SH-SY5Y (cell line): ENCODE data around the gene CDKL4.

Experiments
- GATA2 ChIP-seq: IDR thresholded peaks from 2 replicates; pipeline ENCODE4 v1.6.1; 2011; ENCODE audit warnings: mild to moderate bottlenecking, low read depth, low read length
- GATA3 ChIP-seq: IDR thresholded peaks from 2 replicates; pipeline ENCODE4 v1.6.1; 2011; ENCODE audit warnings: low read depth, mild to moderate bottlenecking, low read length, moderate library complexity

- TF ChIP-seq GATA3 (no peak), GATA2 (no peak)
Observed at GRCh38 chr2:39246382-39246980, 2.7 kb upstream of the CDKL4 start.
